HG02938 (cell line): Measurements from ENCODE around the gene SEC24A.
"Not testable (repeated sequence)": the region's sequence is repeated elsewhere in the genome, so short reads cannot be mapped to it uniquely, and the experiment has no call there.

Source experiments
- ATAC-seq: cut with Tn5 transposase; IDR thresholded peaks from one replicate; pipeline ENCODE4 v1.9.1; 2021; ENCODE audit warnings: mild to moderate bottlenecking, moderate library complexity; ENCODE audit not compliant: unreplicated experiment

SEC24A gene

GRCh38 chr5:134738963-134739661, 90.5 kb downstream of the SEC24A start:
- no peak for ATAC-seq

GRCh38 chr5:134741052-134741451, 92.5 kb downstream of the SEC24A start:
- ATAC-seq, result no peak

GRCh38 chr5:134742134-134742533, 93.5 kb downstream of the SEC24A start:
- no peak for ATAC-seq

- ATAC-seq, result no peak
Observed at GRCh38 chr5:134749415-134749814, 100.8 kb downstream of the SEC24A start.

- ATAC-seq, result no peak
Observed at GRCh38 chr5:134758176-134758503, 109.6 kb downstream of the SEC24A start.

GRCh38 chr5:134758504-134759341, 110.1 kb downstream of the SEC24A start, which contains the start of gene DDX46:
Gene DDX46 (plus strand): TSS chr5:134758779. CDS start chr5:134758939, 160 bp downstream.
- ATAC-seq, result peak; percentile 92

- ATAC-seq, result not testable (repeated sequence)
Observed at GRCh38 chr5:134767528-134768291, 119.1 kb downstream of the SEC24A start.

- ATAC-seq, result no peak
Observed at GRCh38 chr5:134769206-134769605, 120.6 kb downstream of the SEC24A start.

GRCh38 chr5:134772461-134773125, 124.0 kb downstream of the SEC24A start:
- no peak for ATAC-seq

- no peak for ATAC-seq
Observed at GRCh38 chr5:134777366-134777765, 128.8 kb downstream of the SEC24A start.
